ENCODE measurements around the gene ZNRF1. TPM values are rescaled to one million over a fixed set of nuclear protein-coding genes. Genes with fewer than 3 reads are reported as not detected.

ZNRF1 gene
- total RNA-seq, 1 experiment from 2014 or later = 48.2 TPM

DNA sequence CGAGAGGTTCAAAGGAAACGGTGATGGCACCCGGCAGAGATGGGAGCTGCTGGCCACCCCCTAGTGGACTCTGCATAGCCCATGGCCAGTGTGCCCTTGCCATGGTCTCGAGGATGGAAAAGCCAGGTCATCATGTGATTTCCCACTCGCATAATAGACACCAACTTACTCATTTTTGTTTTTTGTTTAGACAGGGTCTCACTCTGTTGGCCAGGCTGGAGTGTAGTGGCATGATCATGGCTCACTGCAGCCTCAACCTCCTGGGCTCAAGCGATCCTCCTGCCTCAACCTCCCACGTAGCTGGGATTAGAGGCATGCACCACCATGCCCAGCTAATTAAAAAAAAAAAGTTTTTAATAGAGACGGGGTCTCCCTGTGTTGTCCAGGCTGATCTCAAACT, 90.1 kb downstream of the ZNRF1 start:
- H3K9ac ChIP-seq (ENCODE audit: low read length) = no peak overlapping the region
- ChIA-PET CTCF (interaction anchor here (0.6 kb wide), 1 partner anchor 380 kb away, joined by 4 read pairs; no protein-coding TSS in a partner anchor), POLR2A (no interaction called here), RAD21 (ENCODE audit: low non-redundant PET in 1 of 2, low total read pairs in 2 of 2, uncharacterized antibody in 2 of 2, unreplicated experiment in 2 of 2) (interaction anchor here in 1 of 2 experiments (0.5 kb wide), 1 partner anchor 118 kb away, joined by 8 read pairs; no protein-coding TSS in a partner anchor)
- no peak overlapping the region for H3K27ac ChIP-seq (ENCODE audit: low read depth, low read length)
- no peak for DNase-seq (ENCODE audit: low read depth, low spot score)
- no peak overlapping the region for H3K4me2 ChIP-seq (ENCODE audit: low read length)
- ATAC-seq = no peak
- no peak overlapping the region for H2AFZ ChIP-seq (ENCODE audit: low read depth, low read length, poor library complexity, severe bottlenecking)
- no peaks in the 10 kb centered on the region for H3K9me2 ChIP-seq (ENCODE audit: insufficient read depth)
- TF ChIP-seq ZNF274 (IDR thresholded peaks at IDR 0.05; ENCODE audit: low read depth, low read length) (no peak), EGR1 (IDR thresholded peaks at IDR 0.05; ENCODE audit: low read depth) (no peak), EZH2 (IDR thresholded peaks at IDR 0.05) (no peak), ZFX (IDR thresholded peaks at IDR 0.05) (no peak), CEBPB (IDR thresholded peaks at IDR 0.05; ENCODE audit: low read depth) (no peak)
- TF ChIP-seq, protein P1, sequence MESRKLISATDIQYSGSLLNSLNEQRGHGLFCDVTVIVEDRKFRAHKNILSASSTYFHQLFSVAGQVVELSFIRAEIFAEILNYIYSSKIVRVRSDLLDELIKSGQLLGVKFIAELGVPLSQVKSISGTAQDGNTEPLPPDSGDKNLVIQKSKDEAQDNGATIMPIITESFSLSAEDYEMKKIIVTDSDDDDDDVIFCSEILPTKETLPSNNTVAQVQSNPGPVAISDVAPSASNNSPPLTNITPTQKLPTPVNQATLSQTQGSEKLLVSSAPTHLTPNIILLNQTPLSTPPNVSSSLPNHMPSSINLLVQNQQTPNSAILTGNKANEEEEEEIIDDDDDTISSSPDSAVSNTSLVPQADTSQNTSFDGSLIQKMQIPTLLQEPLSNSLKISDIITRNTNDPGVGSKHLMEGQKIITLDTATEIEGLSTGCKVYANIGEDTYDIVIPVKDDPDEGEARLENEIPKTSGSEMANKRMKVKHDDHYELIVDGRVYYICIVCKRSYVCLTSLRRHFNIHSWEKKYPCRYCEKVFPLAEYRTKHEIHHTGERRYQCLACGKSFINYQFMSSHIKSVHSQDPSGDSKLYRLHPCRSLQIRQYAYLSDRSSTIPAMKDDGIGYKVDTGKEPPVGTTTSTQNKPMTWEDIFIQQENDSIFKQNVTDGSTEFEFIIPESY (IDR thresholded peaks at IDR 0.05; ENCODE audit: extremely low read depth, insufficient replicate concordance, low read length) = no peak
- no peaks in the 10 kb centered on the region for H3K27me3 ChIP-seq (ENCODE audit: insufficient read depth, low read length)
- peaks cover 52 to 73% of the 10 kb centered on the region in 2 experiments for H3K4me1 ChIP-seq (ENCODE audit: control insufficient read depth in 1 of 2, insufficient read depth in 2 of 2, low read length in 2 of 2)
- BruUV-seq (replicated peaks) = no TSS peak
- H3K4me3 ChIP-seq (replicated peaks in 1 of 2; ENCODE audit: low read depth in 1 of 2, low read length in 2 of 2) = no peak overlapping the region
- intact Hi-C loops (cut with micrococcal nuclease) = no loop called here
- peaks cover 31% of the 10 kb centered on the region for H3K79me2 ChIP-seq (ENCODE audit: insufficient read depth, low read length)
- H4K20me1 ChIP-seq (ENCODE audit: insufficient read depth) = no peaks in the 10 kb centered on the region
- no peaks in the 10 kb centered on the region for H3K36me3 ChIP-seq (ENCODE audit: control insufficient read depth in 1 of 2, insufficient read depth in 2 of 2, low read length in 2 of 2)
- H3K9me3 ChIP-seq (ENCODE audit: control insufficient read depth in 1 of 2, insufficient read depth in 1 of 2, low read depth in 1 of 2, low read length in 2 of 2) = no peaks in the 10 kb centered on the region

GRCh38 chr16:75089486-75090202, 90.8 kb downstream of the ZNRF1 start:
- DNase-seq (ENCODE audit: low read depth, low spot score) = no peak
- peak; percentile 39 for ATAC-seq
- intact Hi-C loops (cut with micrococcal nuclease) = no loop called here
- ChIA-PET POLR2A (no interaction called here), CTCF (no interaction called here), RAD21 (ENCODE audit: low non-redundant PET in 1 of 2, low total read pairs in 2 of 2, uncharacterized antibody in 2 of 2, unreplicated experiment in 2 of 2) (interaction anchor here in 1 of 2 experiments (0.5 to 2.2 kb wide), 2 partner anchors 22 to 119 kb away, joined by 7 to 8 read pairs; no protein-coding TSS in a partner anchor)
- Histone ChIP-seq H3K27me3 (ENCODE audit: insufficient read depth, low read length) (no peaks in the 10 kb centered on the region), H3K4me2 (ENCODE audit: low read length) (peak overlapping the region; percentile 73), H3K9me2 (ENCODE audit: insufficient read depth) (no peaks in the 10 kb centered on the region), H3K79me2 (ENCODE audit: insufficient read depth, low read length) (peaks cover 31% of the 10 kb centered on the region), H3K36me3 (ENCODE audit: control insufficient read depth in 1 of 2, insufficient read depth in 2 of 2, low read length in 2 of 2) (no peaks in the 10 kb centered on the region), H4K20me1 (ENCODE audit: insufficient read depth) (no peaks in the 10 kb centered on the region), H2AFZ (ENCODE audit: low read depth, low read length, poor library complexity, severe bottlenecking) (no peak overlapping the region), H3K27ac (ENCODE audit: low read depth, low read length) (no peak overlapping the region), H3K9ac (ENCODE audit: low read length) (0 out of 2 replicates have a peak overlapping the region, but pooled peaks have one; percentile 32), H3K9me3 (ENCODE audit: control insufficient read depth in 1 of 2, insufficient read depth in 1 of 2, low read depth in 1 of 2, low read length in 2 of 2) (no peaks in the 10 kb centered on the region), H3K4me3 (replicated peaks in 1 of 2; ENCODE audit: low read depth in 1 of 2, low read length in 2 of 2) (no peak overlapping the region), H3K4me1 (ENCODE audit: control insufficient read depth in 1 of 2, insufficient read depth in 2 of 2, low read length in 2 of 2) (peaks cover 52 to 75% of the 10 kb centered on the region in 2 experiments)
- BruUV-seq (replicated peaks) = no TSS peak
- TF ChIP-seq RAD21 (IDR thresholded peaks at IDR 0.05; ENCODE audit: low read depth) = no peak
- TF ChIP-seq, protein P2, sequence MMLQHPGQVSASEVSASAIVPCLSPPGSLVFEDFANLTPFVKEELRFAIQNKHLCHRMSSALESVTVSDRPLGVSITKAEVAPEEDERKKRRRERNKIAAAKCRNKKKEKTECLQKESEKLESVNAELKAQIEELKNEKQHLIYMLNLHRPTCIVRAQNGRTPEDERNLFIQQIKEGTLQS (IDR thresholded peaks at IDR 0.05) = no peak
- TF ChIP-seq EZH2 (IDR thresholded peaks at IDR 0.05) = no peak
- no peak for TF ChIP-seq POLR2A (IDR thresholded peaks at IDR 0.05; ENCODE audit: borderline replicate concordance, extremely low read depth, insufficient read depth, insufficient read length)
- TF ChIP-seq FOSL1 (IDR thresholded peaks at IDR 0.05; ENCODE audit: low read depth) = no peak
- no peak for TF ChIP-seq TCF7L2 (IDR thresholded peaks at IDR 0.05; ENCODE audit: borderline replicate concordance, extremely low read depth, insufficient read depth, insufficient read length)
- TF ChIP-seq, protein P3, sequence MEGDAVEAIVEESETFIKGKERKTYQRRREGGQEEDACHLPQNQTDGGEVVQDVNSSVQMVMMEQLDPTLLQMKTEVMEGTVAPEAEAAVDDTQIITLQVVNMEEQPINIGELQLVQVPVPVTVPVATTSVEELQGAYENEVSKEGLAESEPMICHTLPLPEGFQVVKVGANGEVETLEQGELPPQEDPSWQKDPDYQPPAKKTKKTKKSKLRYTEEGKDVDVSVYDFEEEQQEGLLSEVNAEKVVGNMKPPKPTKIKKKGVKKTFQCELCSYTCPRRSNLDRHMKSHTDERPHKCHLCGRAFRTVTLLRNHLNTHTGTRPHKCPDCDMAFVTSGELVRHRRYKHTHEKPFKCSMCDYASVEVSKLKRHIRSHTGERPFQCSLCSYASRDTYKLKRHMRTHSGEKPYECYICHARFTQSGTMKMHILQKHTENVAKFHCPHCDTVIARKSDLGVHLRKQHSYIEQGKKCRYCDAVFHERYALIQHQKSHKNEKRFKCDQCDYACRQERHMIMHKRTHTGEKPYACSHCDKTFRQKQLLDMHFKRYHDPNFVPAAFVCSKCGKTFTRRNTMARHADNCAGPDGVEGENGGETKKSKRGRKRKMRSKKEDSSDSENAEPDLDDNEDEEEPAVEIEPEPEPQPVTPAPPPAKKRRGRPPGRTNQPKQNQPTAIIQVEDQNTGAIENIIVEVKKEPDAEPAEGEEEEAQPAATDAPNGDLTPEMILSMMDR (IDR thresholded peaks at IDR 0.05 in 2 of 3, conservative IDR thresholded peaks at IDR 0.05 in 1 of 3; ENCODE audit: borderline replicate concordance in 1 of 3, insufficient read depth in 1 of 3, low read depth in 2 of 3, low read length in 2 of 3) = no peak
- no peak for TF ChIP-seq JUND (IDR thresholded peaks at IDR 0.05)
- no peak for TF ChIP-seq EZH2phosphoT487 (IDR thresholded peaks at IDR 0.05; ENCODE audit: borderline replicate concordance)
- no peak for TF ChIP-seq EGR1 (IDR thresholded peaks at IDR 0.05; ENCODE audit: low read depth)
- TF ChIP-seq POLR2AphosphoS5 (IDR thresholded peaks at IDR 0.05; ENCODE audit: low read depth, low read length) = no peak
- TF ChIP-seq ZFX (IDR thresholded peaks at IDR 0.05) = no peak
- no peak for TF ChIP-seq SIN3A (IDR thresholded peaks at IDR 0.05; ENCODE audit: low read depth)
